Measurements from ENCODE around the gene TNFRSF14. TPM values are rescaled to one million over a fixed set of nuclear protein-coding genes. Genes with fewer than 3 reads are reported as not detected.

TNFRSF14 gene
- total RNA-seq, 1 donor from 2014 or later: 0.61 TPM

- Mint-ChIP-seq H3K9me3 (no peaks in the 10 kb centered on the region), H3K27me3 (ENCODE audit: low read depth) (no peaks in the 10 kb centered on the region), H3K4me3 (no peak overlapping the region), H3K4me1 (no peaks in the 10 kb centered on the region), H3K27ac (ENCODE audit: unreplicated experiment) (no peak overlapping the region), H3K36me3 (ENCODE audit: low read depth) (no peaks in the 10 kb centered on the region)
- TF ChIP-seq CTCF (conservative IDR thresholded peaks at IDR 0.05): no peak
- no peak for DNase-seq (ENCODE audit: low read depth, low spot score)
Measured at GRCh38 chr1:2515763-2516080, 40.4 kb upstream of the TNFRSF14 start.

- TF ChIP-seq CTCF (conservative IDR thresholded peaks at IDR 0.05): no peak
- no peak for DNase-seq (ENCODE audit: low read depth, low spot score)
- Mint-ChIP-seq H3K36me3 (ENCODE audit: low read depth) (no peaks in the 10 kb centered on the region), H3K9me3 (no peaks in the 10 kb centered on the region), H3K4me1 (no peaks in the 10 kb centered on the region), H3K27me3 (ENCODE audit: low read depth) (no peaks in the 10 kb centered on the region), H3K27ac (ENCODE audit: unreplicated experiment) (no peak overlapping the region), H3K4me3 (no peak overlapping the region)
Measured at GRCh38 chr1:2516124-2516523, 40.0 kb upstream of the TNFRSF14 start.

- Mint-ChIP-seq H3K9me3 (no peaks in the 10 kb centered on the region), H3K36me3 (ENCODE audit: low read depth) (no peaks in the 10 kb centered on the region), H3K4me1 (no peaks in the 10 kb centered on the region), H3K27me3 (ENCODE audit: low read depth) (no peaks in the 10 kb centered on the region), H3K27ac (ENCODE audit: unreplicated experiment) (no peak overlapping the region), H3K4me3 (no peak overlapping the region)
- no peak for DNase-seq (ENCODE audit: low read depth, low spot score)
- TF ChIP-seq CTCF (conservative IDR thresholded peaks at IDR 0.05): no peak
Measured at GRCh38 chr1:2516946-2517345, 39.2 kb upstream of the TNFRSF14 start.

GRCh38 chr1:2517966-2518365 lies 38.2 kb upstream of the TNFRSF14 start:
- no peak overlapping the region for H3K27ac Mint-ChIP-seq (ENCODE audit: unreplicated experiment)
- no peak for TF ChIP-seq CTCF (conservative IDR thresholded peaks at IDR 0.05)
- H3K9me3 Mint-ChIP-seq: no peaks in the 10 kb centered on the region
- no peaks in the 10 kb centered on the region for H3K27me3 Mint-ChIP-seq (ENCODE audit: low read depth)
- no peaks in the 10 kb centered on the region for H3K4me1 Mint-ChIP-seq
- no peak for DNase-seq (ENCODE audit: low read depth, low spot score)
- H3K36me3 Mint-ChIP-seq (ENCODE audit: low read depth): no peaks in the 10 kb centered on the region
- H3K4me3 Mint-ChIP-seq: no peak overlapping the region

- Mint-ChIP-seq H3K4me1 (no peaks in the 10 kb centered on the region), H3K27ac (ENCODE audit: unreplicated experiment) (no peak overlapping the region), H3K36me3 (ENCODE audit: low read depth) (no peaks in the 10 kb centered on the region), H3K9me3 (no peaks in the 10 kb centered on the region), H3K27me3 (ENCODE audit: low read depth) (no peaks in the 10 kb centered on the region), H3K4me3 (no peak overlapping the region)
- no peak for TF ChIP-seq CTCF (conservative IDR thresholded peaks at IDR 0.05)
- DNase-seq (ENCODE audit: low read depth, low spot score): no peak
Measured at GRCh38 chr1:2518528-2518927, 37.6 kb upstream of the TNFRSF14 start.
